Measurements from ENCODE around the gene SLC7A1.

- TF ChIP-seq CTCF (IDR thresholded peaks at IDR 0.05) (no peak), POLR2A (IDR thresholded peaks at IDR 0.05) (no peak), EP300 (IDR thresholded peaks at IDR 0.05) (no peak)
Observed at GRCh38 chr13:29540334-29540733, 55.2 kb downstream of the SLC7A1 start.
